AG04450 (cell line): ENCODE measurements around the gene APOC4. TPM values are rescaled to one million over a fixed set of nuclear protein-coding genes. Genes with fewer than 3 reads are reported as not detected.
A peak's percentile ranks its signal among the peaks of the same experiment; 100 is the strongest.

Experiments
- CTCF ChIA-PET: fragments of 300-600, 350-600 bp; formaldehyde crosslinking; extraction: SDS; loops from one replicate; lab custom pipeline; 2022; ENCODE audit warnings: antibody characterized with exemption, inconsistent platforms; lab: Charles Lee
- POLR2A ChIA-PET: fragments of 350-600 bp; formaldehyde crosslinking; extraction: SDS; loops from one replicate; lab custom pipeline; 2021; ENCODE audit warnings: antibody characterized with exemption, inconsistent platforms; lab: Yijun Ruan, JAX
- DNase-seq: peaks from one replicate; pipeline ENCODE4 v3.0.0-alpha.2; 2011; ENCODE audit warnings: low read depth, low spot score
- H3K27ac ChIP-seq: one replicate; pipeline ENCODE4 v1.5.1; 2012; ENCODE audit warnings: low read depth, low read length, control low read depth
- H3K27me3 ChIP-seq: one replicate; pipeline ENCODE4 v1.6.0; 2012; ENCODE audit warnings: low read length; ENCODE audit not compliant: control insufficient read depth, insufficient read depth
- H3K4me3 ChIP-seq: 2 replicates; pipeline ENCODE4 v1.5.1; 2011; ENCODE audit warnings: mild to moderate bottlenecking, low read depth, low read length, control low read depth
- H3K9me3 ChIP-seq: 2 replicates; pipeline ENCODE4 v1.5.1; 2012; ENCODE audit warnings: low read length; ENCODE audit not compliant: control insufficient read depth, insufficient read depth
- polyA plus RNA-seq: library from polyadenylated mRNA; depleted of rRNA; stranded (reverse); fragments of >200 nt; gene quantifications from 2 replicates; pipeline ENCODE4 v1.2.3, GENCODE V29; 2011
- TF ChIP-seq, protein P1 (sequence below): IDR thresholded peaks from 2 replicates; pipeline ENCODE4 v1.5.1; 2011; ENCODE audit warnings: low read depth, low read length, control low read depth, inconsistent platforms

Gene APOC4
- polyA plus RNA-seq, 1 experiment: not detected

DNA sequence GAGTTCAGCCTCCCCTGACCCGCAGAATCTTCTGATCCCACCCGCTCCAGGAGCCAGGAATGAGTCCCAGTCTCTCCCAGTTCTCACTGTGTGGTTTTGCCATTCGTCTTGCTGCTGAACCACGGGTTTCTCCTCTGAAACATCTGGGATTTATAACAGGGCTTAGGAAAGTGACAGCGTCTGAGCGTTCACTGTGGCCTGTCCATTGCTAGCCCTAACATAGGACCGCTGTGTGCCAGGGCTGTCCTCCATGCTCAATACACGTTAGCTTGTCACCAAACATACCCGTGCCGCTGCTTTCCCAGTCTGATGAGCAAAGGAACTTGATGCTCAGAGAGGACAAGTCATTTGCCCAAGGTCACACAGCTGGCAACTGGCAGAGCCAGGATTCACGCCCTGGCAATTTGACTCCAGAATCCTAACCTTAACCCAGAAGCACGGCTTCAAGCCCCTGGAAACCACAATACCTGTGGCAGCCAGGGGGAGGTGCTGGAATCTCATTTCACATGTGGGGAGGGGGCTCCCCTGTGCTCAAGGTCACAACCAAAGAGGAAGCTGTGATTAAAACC, 37.5 kb upstream of the APOC4 start:
- ChIA-PET POLR2A (interaction anchor here (1.1 kb wide), 1 partner anchor 50 kb away, joined by 3 read pairs; the partner anchor contains the start of gene CLPTM1), CTCF (interaction anchor here (0.6 to 4.5 kb wide), 10 partner anchors 8 to 435 kb away, joined by 3 to 101 read pairs (median 5); partner anchors contain the start of genes APOC1 and CLPTM1)
- no peak overlapping the region for H3K27ac ChIP-seq
- H3K4me3 ChIP-seq: no peak overlapping the region
- DNase-seq: no peak
- H3K27me3 ChIP-seq: peaks cover 9% of the 10 kb centered on the region
- no peaks in the 10 kb centered on the region for H3K9me3 ChIP-seq
- TF ChIP-seq, protein P1, sequence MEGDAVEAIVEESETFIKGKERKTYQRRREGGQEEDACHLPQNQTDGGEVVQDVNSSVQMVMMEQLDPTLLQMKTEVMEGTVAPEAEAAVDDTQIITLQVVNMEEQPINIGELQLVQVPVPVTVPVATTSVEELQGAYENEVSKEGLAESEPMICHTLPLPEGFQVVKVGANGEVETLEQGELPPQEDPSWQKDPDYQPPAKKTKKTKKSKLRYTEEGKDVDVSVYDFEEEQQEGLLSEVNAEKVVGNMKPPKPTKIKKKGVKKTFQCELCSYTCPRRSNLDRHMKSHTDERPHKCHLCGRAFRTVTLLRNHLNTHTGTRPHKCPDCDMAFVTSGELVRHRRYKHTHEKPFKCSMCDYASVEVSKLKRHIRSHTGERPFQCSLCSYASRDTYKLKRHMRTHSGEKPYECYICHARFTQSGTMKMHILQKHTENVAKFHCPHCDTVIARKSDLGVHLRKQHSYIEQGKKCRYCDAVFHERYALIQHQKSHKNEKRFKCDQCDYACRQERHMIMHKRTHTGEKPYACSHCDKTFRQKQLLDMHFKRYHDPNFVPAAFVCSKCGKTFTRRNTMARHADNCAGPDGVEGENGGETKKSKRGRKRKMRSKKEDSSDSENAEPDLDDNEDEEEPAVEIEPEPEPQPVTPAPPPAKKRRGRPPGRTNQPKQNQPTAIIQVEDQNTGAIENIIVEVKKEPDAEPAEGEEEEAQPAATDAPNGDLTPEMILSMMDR: peak; percentile 10; the same call in 1 of the 2 replicates

DNA sequence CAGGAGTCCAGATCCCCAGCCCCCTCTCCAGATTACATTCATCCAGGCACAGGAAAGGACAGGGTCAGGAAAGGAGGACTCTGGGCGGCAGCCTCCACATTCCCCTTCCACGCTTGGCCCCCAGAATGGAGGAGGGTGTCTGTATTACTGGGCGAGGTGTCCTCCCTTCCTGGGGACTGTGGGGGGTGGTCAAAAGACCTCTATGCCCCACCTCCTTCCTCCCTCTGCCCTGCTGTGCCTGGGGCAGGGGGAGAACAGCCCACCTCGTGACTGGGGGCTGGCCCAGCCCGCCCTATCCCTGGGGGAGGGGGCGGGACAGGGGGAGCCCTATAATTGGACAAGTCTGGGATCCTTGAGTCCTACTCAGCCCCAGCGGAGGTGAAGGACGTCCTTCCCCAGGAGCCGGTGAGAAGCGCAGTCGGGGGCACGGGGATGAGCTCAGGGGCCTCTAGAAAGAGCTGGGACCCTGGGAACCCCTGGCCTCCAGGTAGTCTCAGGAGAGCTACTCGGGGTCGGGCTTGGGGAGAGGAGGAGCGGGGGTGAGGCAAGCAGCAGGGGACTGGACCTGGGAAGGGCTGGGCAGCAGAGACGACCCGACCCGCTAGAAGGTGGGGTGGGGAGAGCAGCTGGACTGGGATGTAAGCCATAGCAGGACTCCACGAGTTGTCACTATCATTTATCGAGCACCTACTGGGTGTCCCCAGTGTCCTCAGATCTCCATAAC, 36.4 kb upstream of the APOC4 start, which contains the start of gene APOE:
Gene APOE (plus strand): TSS at position 360 of the 724 bp plus-strand sequence. CDS start 829 bp downstream, outside the sequence.
- no peaks in the 10 kb centered on the region for H3K9me3 ChIP-seq
- H3K4me3 ChIP-seq: peak within 1 kb of the TSS; percentile 40
- H3K27me3 ChIP-seq: peaks cover 9% of the 10 kb centered on the region
- TF ChIP-seq, protein P1: no peak
- ChIA-PET CTCF (interaction anchor here (0.6 to 4.5 kb wide), 10 partner anchors 11 to 242 kb away, joined by 3 to 101 read pairs (median 5); partner anchors contain the start of gene CLPTM1), POLR2A (interaction anchor here (0.7 to 0.9 kb wide), 2 partner anchors 14 to 96 kb away, joined by 3 read pairs; no protein-coding TSS in a partner anchor)
- H3K27ac ChIP-seq: no peak within 1 kb of the TSS
- no peak for DNase-seq

DNA sequence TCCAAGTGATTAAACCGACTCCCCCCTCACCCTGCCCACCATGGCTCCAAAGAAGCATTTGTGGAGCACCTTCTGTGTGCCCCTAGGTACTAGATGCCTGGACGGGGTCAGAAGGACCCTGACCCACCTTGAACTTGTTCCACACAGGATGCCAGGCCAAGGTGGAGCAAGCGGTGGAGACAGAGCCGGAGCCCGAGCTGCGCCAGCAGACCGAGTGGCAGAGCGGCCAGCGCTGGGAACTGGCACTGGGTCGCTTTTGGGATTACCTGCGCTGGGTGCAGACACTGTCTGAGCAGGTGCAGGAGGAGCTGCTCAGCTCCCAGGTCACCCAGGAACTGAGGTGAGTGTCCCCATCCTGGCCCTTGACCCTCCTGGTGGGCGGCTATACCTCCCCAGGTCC, 34.4 kb upstream of the APOC4 start:
- ChIA-PET CTCF (interaction anchor here (1.0 kb wide), 1 partner anchor 47 kb away, joined by 4 read pairs; no protein-coding TSS in a partner anchor), POLR2A (no interaction called here)
- Histone ChIP-seq H3K27me3 (peaks cover 9% of the 10 kb centered on the region), H3K9me3 (no peaks in the 10 kb centered on the region), H3K4me3 (no peak overlapping the region), H3K27ac (no peak overlapping the region)
- TF ChIP-seq, protein P1: no peak
- no peak for DNase-seq

DNA sequence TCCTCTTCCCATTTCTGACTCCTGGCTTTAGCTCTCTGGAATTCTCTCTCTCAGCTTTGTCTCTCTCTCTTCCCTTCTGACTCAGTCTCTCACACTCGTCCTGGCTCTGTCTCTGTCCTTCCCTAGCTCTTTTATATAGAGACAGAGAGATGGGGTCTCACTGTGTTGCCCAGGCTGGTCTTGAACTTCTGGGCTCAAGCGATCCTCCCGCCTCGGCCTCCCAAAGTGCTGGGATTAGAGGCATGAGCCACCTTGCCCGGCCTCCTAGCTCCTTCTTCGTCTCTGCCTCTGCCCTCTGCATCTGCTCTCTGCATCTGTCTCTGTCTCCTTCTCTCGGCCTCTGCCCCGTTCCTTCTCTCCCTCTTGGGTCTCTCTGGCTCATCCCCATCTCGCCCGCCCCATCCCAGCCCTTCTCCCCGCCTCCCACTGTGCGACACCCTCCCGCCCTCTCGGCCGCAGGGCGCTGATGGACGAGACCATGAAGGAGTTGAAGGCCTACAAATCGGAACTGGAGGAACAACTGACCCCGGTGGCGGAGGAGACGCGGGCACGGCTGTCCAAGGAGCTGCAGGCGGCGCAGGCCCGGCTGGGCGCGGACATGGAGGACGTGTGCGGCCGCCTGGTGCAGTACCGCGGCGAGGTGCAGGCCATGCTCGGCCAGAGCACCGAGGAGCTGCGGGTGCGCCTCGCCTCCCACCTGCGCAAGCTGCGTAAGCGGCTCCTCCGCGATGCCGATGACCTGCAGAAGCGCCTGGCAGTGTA, 33.8 kb upstream of the APOC4 start:
- TF ChIP-seq, protein P1: no peak
- peaks cover 9% of the 10 kb centered on the region for H3K27me3 ChIP-seq
- ChIA-PET POLR2A (no interaction called here), CTCF (interaction anchor here (1.0 kb wide), 1 partner anchor 46 kb away, joined by 4 read pairs; no protein-coding TSS in a partner anchor)
- H3K4me3 ChIP-seq: no peak overlapping the region
- H3K9me3 ChIP-seq: no peaks in the 10 kb centered on the region
- no peak overlapping the region for H3K27ac ChIP-seq
- DNase-seq: no peak
